BJ (cell line): ENCODE data around the gene TSSK3. TPM values are rescaled to one million over a fixed set of nuclear protein-coding genes. Genes with fewer than 3 reads are reported as not detected.

ENCODE experiments used
- CTCF ChIA-PET: fragments of 350-600 bp; formaldehyde crosslinking; extraction: SDS; loops from one replicate; lab custom pipeline; 2021; ENCODE audit warnings: antibody characterized with exemption, inconsistent platforms; lab: Yijun Ruan, JAX
- POLR2A ChIA-PET: fragments of 300-600 bp; sonication (Branson Sonifier 250); formaldehyde crosslinking; extraction: SDS; loops from one replicate; lab custom pipeline; 2021; ENCODE audit warnings: antibody characterized with exemption; lab: Charles Lee
- DNase-seq: peaks from one replicate; pipeline ENCODE4 v3.0.0-alpha.2; 2011; ENCODE audit warnings: low read depth
- H3K27me3 ChIP-seq: 2 replicates; pipeline ENCODE4 v1.6.0; 2011; ENCODE audit warnings: low read length; ENCODE audit not compliant: control insufficient read depth, insufficient read depth
- H3K36me3 ChIP-seq: 2 replicates; pipeline ENCODE4 v1.5.1; 2011; ENCODE audit warnings: low read length; ENCODE audit not compliant: control insufficient read depth, insufficient read depth
- H3K4me3 ChIP-seq: 2 replicates; pipeline ENCODE4 v1.5.1; 2011; ENCODE audit warnings: low read depth, mild to moderate bottlenecking, control low read depth, low read length
- polyA plus RNA-seq: library from polyadenylated mRNA; depleted of rRNA; stranded (reverse); fragments of >200 nt; gene quantifications from 2 replicates; pipeline ENCODE4 v1.2.3, GENCODE V29; 2011
- TF ChIP-seq, protein P1 (sequence below): IDR thresholded peaks from 2 replicates; pipeline ENCODE4 v1.5.1; 2011; ENCODE audit warnings: low read depth, mild to moderate bottlenecking, control low read depth, inconsistent platforms, low read length, moderate library complexity; ENCODE audit not compliant: insufficient read depth

The TSSK3 gene
- polyA plus RNA-seq, 1 experiment, result 0.39 TPM

- no peaks in the 10 kb centered on the region for H3K36me3 ChIP-seq
- peak; percentile 45 for DNase-seq
- CTCF ChIA-PET, result interaction anchor here (1.5 kb wide), 1 partner anchor 9 kb away, joined by 11 read pairs; no protein-coding TSS in a partner anchor
Measured at GRCh38 chr1:32404946-32405345, 42.6 kb downstream of the TSSK3 start.

DNA sequence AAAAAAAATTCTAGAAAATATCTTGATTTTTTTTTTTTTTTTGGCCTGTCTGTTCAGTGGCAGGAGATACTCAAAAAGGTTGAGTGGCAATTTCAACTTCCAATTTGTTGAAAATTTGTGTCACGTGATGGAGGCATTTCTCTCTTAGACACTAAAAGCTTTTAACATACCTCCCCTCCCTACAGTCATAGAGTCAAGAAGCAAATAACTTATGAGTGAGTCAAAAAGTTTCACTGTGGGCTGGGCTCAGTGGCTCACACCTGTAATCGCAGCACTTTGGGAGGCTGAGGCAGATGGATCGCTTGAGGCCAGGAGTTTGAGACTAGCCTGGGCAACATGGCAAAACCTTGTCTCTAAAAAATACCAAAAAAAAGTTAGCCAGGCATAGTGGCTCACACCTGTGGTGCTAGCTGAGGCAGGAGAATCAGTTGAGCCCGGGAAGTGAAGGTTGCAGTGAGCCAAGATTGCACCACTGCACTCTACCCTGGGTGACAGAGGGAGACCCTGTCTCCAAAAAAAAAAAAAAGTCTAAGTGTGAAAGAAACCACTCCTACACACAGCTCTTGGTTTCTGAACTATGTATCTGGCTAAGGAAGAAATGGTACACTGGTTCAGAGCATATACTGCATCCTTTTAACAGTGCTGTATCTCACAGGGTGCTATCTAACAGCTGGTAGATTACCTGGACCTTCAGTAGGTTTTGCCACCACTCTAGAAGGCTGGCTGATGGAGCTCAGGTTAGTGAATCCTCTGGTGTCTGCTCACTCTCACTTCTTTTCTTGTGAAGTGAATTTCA lies 43.5 kb downstream of the TSSK3 start:
- TF ChIP-seq, protein P1, sequence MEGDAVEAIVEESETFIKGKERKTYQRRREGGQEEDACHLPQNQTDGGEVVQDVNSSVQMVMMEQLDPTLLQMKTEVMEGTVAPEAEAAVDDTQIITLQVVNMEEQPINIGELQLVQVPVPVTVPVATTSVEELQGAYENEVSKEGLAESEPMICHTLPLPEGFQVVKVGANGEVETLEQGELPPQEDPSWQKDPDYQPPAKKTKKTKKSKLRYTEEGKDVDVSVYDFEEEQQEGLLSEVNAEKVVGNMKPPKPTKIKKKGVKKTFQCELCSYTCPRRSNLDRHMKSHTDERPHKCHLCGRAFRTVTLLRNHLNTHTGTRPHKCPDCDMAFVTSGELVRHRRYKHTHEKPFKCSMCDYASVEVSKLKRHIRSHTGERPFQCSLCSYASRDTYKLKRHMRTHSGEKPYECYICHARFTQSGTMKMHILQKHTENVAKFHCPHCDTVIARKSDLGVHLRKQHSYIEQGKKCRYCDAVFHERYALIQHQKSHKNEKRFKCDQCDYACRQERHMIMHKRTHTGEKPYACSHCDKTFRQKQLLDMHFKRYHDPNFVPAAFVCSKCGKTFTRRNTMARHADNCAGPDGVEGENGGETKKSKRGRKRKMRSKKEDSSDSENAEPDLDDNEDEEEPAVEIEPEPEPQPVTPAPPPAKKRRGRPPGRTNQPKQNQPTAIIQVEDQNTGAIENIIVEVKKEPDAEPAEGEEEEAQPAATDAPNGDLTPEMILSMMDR, result no peak
- POLR2A ChIA-PET, result no interaction called here
- Histone ChIP-seq H3K36me3 (no peaks in the 10 kb centered on the region), H3K4me3 (no peak overlapping the region), H3K27me3 (peaks cover 4% of the 10 kb centered on the region)
- no peak for DNase-seq
- CTCF ChIA-PET, result interaction anchor here (0.7 to 1.6 kb wide), 3 partner anchors 9 to 190 kb away, joined by 3 to 11 read pairs (median 8); no protein-coding TSS in a partner anchor

More at GRCh38 chr1:32404946-32405345, 42.6 kb downstream of the TSSK3 start:
- Histone ChIP-seq H3K27me3 (peaks cover 4% of the 10 kb centered on the region), H3K4me3 (no peak overlapping the region)
- TF ChIP-seq, protein P1, result no peak
- POLR2A ChIA-PET, result interaction anchor here (0.6 kb wide), 1 partner anchor 256 kb away, joined by 7 read pairs; no protein-coding TSS in a partner anchor

DNA sequence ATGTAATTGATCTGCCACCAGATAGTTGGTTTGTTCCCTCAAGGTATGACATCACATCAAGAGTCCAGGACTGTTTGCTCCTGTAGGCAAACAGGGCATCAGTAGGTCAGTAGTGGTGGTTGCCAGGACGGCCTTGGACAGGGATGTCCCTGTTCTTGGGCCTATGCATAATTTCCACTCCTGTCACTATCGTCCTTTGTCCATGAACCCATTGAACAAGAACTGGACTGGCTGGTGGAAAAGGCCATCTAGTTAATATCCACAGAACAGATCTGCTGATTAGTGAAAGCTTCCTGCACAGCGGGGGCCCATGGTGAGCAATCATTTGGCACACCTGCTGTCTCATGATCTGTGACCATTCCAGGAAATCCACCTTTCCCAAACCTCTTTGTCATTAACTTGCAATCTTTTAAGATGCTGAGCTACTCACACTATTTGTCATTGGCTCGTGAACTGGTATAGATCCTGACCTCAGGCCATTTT lies 44.3 kb downstream of the TSSK3 start:
- DNase-seq, result no peak
- Histone ChIP-seq H3K27me3 (peaks cover 4% of the 10 kb centered on the region), H3K36me3 (no peaks in the 10 kb centered on the region), H3K4me3 (no peak overlapping the region)
- ChIA-PET CTCF (interaction anchor here (1.6 kb wide), 1 partner anchor 191 kb away, joined by 8 read pairs; no protein-coding TSS in a partner anchor), POLR2A (no interaction called here)
- TF ChIP-seq, protein P1, result no peak

GRCh38 chr1:32411261-32411660 lies 48.9 kb downstream of the TSSK3 start:
- ChIA-PET POLR2A (interaction anchor here (0.6 kb wide), 1 partner anchor 58 kb away, joined by 5 read pairs; no protein-coding TSS in a partner anchor), CTCF (interaction anchor here (0.8 to 6.5 kb wide), 4 partner anchors 9 to 195 kb away, joined by 3 to 120 read pairs (median 4); no protein-coding TSS in a partner anchor)
- peaks cover 9% of the 10 kb centered on the region for H3K27me3 ChIP-seq
- no peak overlapping the region for H3K4me3 ChIP-seq
- no peak for DNase-seq
- TF ChIP-seq, protein P1, result no peak
- no peaks in the 10 kb centered on the region for H3K36me3 ChIP-seq

DNA sequence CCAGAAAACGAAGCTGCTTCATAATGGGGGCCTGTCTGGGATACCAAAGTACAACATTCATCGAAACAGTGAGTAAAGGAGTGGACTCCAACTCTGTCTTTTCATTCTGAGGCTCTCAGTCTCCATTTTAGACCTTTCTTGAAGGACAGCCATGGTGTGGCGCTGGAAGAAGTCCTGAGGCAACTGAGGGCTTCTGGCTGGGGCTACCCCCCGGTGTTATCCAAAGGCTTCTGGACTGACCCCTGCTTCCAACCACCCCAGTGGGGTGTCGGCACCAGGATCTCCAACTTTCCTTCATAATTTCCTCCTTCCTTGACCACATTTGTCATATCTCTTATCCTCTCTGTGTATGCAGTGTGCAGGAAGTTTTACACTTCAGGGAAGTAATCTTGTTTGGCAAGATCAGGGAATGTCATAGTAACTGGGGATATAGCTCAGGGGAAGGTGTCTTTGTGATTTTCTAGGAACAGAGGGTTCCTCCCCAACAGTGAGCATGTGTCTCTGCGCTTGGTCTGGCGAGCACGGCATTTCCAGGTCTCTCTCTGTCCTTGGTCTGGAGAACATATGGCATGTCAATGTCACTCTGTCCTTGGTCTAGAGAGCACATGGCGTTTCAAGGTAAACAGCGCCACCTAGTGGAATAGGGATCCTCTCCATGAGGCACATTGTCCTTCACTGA lies 51.3 kb downstream of the TSSK3 start:
- CTCF ChIA-PET, result interaction anchor here (0.6 to 6.5 kb wide), 11 partner anchors 9 to 215 kb away, joined by 3 to 120 read pairs (median 4); partner anchors contain the start of genes BSDC1 and CCDC28B
- no peak for DNase-seq
- H3K27me3 ChIP-seq, result peaks cover 6% of the 10 kb centered on the region
- POLR2A ChIA-PET, result no interaction called here
- no peak overlapping the region for H3K4me3 ChIP-seq
- TF ChIP-seq, protein P1, result peak; percentile 78
- no peaks in the 10 kb centered on the region for H3K36me3 ChIP-seq
